GM23248 (cell line): ENCODE measurements around the gene MARCHF5.

ENCODE experiments used
- EZH2 ChIP-seq: fragments of 200-600 bp; sonication (generic); IDR thresholded peaks from 2 replicates; pipeline ENCODE4 v1.6.1; 2018; ENCODE audit warnings: antibody characterized with exemption, mild to moderate bottlenecking; ENCODE audit not compliant: insufficient read depth, poor library complexity, severe bottlenecking
- EZH2phosphoT487 ChIP-seq: fragments of 200-600 bp; sonication (generic); IDR thresholded peaks from 2 replicates; pipeline ENCODE4 v1.6.1; 2018; ENCODE audit warnings: antibody characterized with exemption, moderate library complexity, mild to moderate bottlenecking, low read depth; ENCODE audit not compliant: insufficient read depth

GRCh38 chr10:92327445-92328433, 36.8 kb downstream of the MARCHF5 start:
- TF ChIP-seq EZH2phosphoT487: no peak
- no peak for TF ChIP-seq EZH2
